Neural cell (in vitro differentiated cells): ENCODE results near the gene ESYT2. TPM values are rescaled to one million over a fixed set of nuclear protein-coding genes. Genes with fewer than 3 reads are reported as not detected.

Experiments
- H2AFZ ChIP-seq: fragments of 200-600, 300-800 bp; sonication (generic), shearing (Covaris generic); 2 replicates; pipeline ENCODE4 v1.6.0; 2014; ENCODE audit warnings: low read depth, mild to moderate bottlenecking, antibody characterized with exemption, low read length, moderate library complexity
- H3F3A ChIP-seq: fragments of 200-600 bp; shearing (Covaris generic); 2 replicates; pipeline ENCODE4 v1.6.1; 2016; ENCODE audit warnings: mild to moderate bottlenecking, moderate library complexity, mixed read lengths, antibody characterized with exemption, low read length; ENCODE audit not compliant: insufficient read depth, poor library complexity, severe bottlenecking
- H3K27ac ChIP-seq: fragments of 200-600, 300-800 bp; sonication (generic), shearing (Covaris generic); 2 replicates; pipeline ENCODE4 v1.5.1; 2014; ENCODE audit warnings: mild to moderate bottlenecking, low read length, moderate library complexity
- H3K27me3 ChIP-seq: fragments of 300-800, 200-600 bp; sonication (generic), shearing (Covaris generic); 2 replicates; pipeline ENCODE4 v1.6.0; 2014; ENCODE audit warnings: mild to moderate bottlenecking, low read depth, low read length, moderate library complexity; ENCODE audit not compliant: insufficient read depth
- H3K36me3 ChIP-seq: fragments of 300-800, 200-600 bp; sonication (generic), shearing (Covaris generic); 2 replicates; pipeline ENCODE4 v1.5.1; 2014; ENCODE audit warnings: mild to moderate bottlenecking, antibody characterized with exemption, low read length, moderate library complexity; ENCODE audit not compliant: insufficient read depth
- H3K4me2 ChIP-seq: fragments of 300-800, 200-600 bp; sonication (generic), shearing (Covaris generic); 2 replicates; pipeline ENCODE4 v1.6.0; 2014; ENCODE audit warnings: mild to moderate bottlenecking, low read length
- H3K4me3 ChIP-seq: fragments of 300-800, 200-600 bp; sonication (generic), shearing (Covaris generic); 2 replicates; pipeline ENCODE4 v1.5.1; 2014; ENCODE audit warnings: mild to moderate bottlenecking, low read length, moderate library complexity
- H3K79me2 ChIP-seq: fragments of 200-600 bp; shearing (Covaris generic); replicated peaks from 2 replicates; pipeline ENCODE4 v1.6.0; 2014; ENCODE audit warnings: mild to moderate bottlenecking, low read length, moderate library complexity; ENCODE audit not compliant: insufficient read depth
- H3K9ac ChIP-seq: fragments of 300-800, 200-600 bp; sonication (generic), shearing (Covaris generic); 2 replicates; pipeline ENCODE4 v1.6.1; 2016; ENCODE audit warnings: mild to moderate bottlenecking, low read length, mixed read lengths
- H3K9me2 ChIP-seq: fragments of 200-600 bp; shearing (Covaris generic); 2 replicates; pipeline ENCODE4 v1.6.1; 2016; ENCODE audit warnings: mild to moderate bottlenecking, low read length, mixed read lengths; ENCODE audit not compliant: insufficient read depth
- H3K9me3 ChIP-seq: fragments of 200-600, 300-800 bp; sonication (generic), shearing (Covaris generic); 2 replicates; pipeline ENCODE4 v1.6.1; 2016; ENCODE audit warnings: mild to moderate bottlenecking, mixed run types, low read length, moderate library complexity, mixed read lengths
- H4K20me1 ChIP-seq: fragments of 200-600 bp; shearing (Covaris generic); 2 replicates; pipeline ENCODE4 v1.6.1; 2016; ENCODE audit warnings: mild to moderate bottlenecking, mixed run types; ENCODE audit not compliant: insufficient read depth
- CTCF ChIP-seq: fragments of 450-650 bp; IDR thresholded peaks from 2 replicates; pipeline ENCODE4 v1.5.1; 2014; ENCODE audit warnings: antibody characterized with exemption, mild to moderate bottlenecking, moderate library complexity; ENCODE audit not compliant: poor library complexity, severe bottlenecking
- EP300 ChIP-seq: fragments of 450-650 bp; conservative IDR thresholded peaks from 2 replicates; pipeline ENCODE4 v1.6.1; 2014; ENCODE audit warnings: antibody characterized with exemption, mild to moderate bottlenecking, moderate library complexity; ENCODE audit not compliant: poor library complexity, severe bottlenecking
- EZH2 ChIP-seq: fragments of 200-600, 300-800 bp; shearing (Covaris generic), sonication (generic); IDR thresholded peaks from 2 replicates; pipeline ENCODE4 v1.6.1; 2014; ENCODE audit warnings: antibody characterized with exemption, low read length, borderline replicate concordance, mild to moderate bottlenecking; ENCODE audit not compliant: insufficient read depth, poor library complexity, severe bottlenecking
- MXI1 ChIP-seq: fragments of 450-650 bp; conservative IDR thresholded peaks from 2 replicates; pipeline ENCODE4 v1.6.1; 2014; ENCODE audit warnings: antibody characterized with exemption, mild to moderate bottlenecking; ENCODE audit not compliant: poor library complexity, severe bottlenecking
- POLR2AphosphoS5 ChIP-seq: IDR thresholded peaks from 2 replicates; pipeline ENCODE4 v1.6.1; 2012
- RAD21 ChIP-seq: fragments of 450-650 bp; conservative IDR thresholded peaks from 2 replicates; pipeline ENCODE4 v1.6.1; 2014; ENCODE audit warnings: antibody characterized with exemption, mild to moderate bottlenecking, moderate library complexity
- SMC3 ChIP-seq: fragments of 450-650 bp; conservative IDR thresholded peaks from 2 replicates; pipeline ENCODE4 v1.6.1; 2014; ENCODE audit warnings: antibody characterized with exemption, mild to moderate bottlenecking, moderate library complexity; ENCODE audit not compliant: poor library complexity
- TAF1 ChIP-seq: IDR thresholded peaks from 2 replicates; pipeline ENCODE4 v1.6.1; 2012; ENCODE audit warnings: low read depth
- polyA plus RNA-seq: library from polyadenylated mRNA; depleted of rRNA; stranded (reverse); fragments of >200 nt; gene quantifications from 2 replicates; pipeline ENCODE4 v1.2.3, GENCODE V29; 2014
- TF ChIP-seq, protein P1 (sequence below): IDR thresholded peaks from 2 replicates; pipeline ENCODE4 v1.6.1; 2012; ENCODE audit warnings: borderline replicate concordance

ESYT2 gene
- polyA plus RNA-seq, 1 donor from 2014 or later, result 23.8 TPM

DNA sequence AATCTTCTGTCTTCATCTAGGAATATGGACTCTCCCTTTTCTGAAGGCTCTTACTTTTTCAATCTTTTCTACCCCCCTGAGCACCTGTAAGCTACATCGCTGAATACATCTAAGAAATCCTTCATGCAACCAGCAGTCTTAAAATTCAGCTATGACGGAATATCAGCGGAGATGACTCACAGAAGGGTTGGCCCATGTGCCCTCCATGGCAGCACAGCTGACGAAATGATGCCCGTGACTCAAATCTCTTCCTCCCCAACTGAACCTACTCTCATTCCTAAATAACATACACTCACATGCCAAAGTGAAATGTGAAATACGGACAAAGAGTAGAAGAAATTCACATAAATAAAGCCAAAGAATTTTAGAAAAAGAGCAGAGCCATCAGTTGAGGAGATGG is 94.4 kb downstream of the ESYT2 start:
- TF ChIP-seq EP300 (no peak), CTCF (no peak), EZH2 (no peak), MXI1 (no peak), POLR2AphosphoS5 (no peak), TAF1 (no peak), SMC3 (no peak), RAD21 (no peak)
- TF ChIP-seq, protein P1, sequence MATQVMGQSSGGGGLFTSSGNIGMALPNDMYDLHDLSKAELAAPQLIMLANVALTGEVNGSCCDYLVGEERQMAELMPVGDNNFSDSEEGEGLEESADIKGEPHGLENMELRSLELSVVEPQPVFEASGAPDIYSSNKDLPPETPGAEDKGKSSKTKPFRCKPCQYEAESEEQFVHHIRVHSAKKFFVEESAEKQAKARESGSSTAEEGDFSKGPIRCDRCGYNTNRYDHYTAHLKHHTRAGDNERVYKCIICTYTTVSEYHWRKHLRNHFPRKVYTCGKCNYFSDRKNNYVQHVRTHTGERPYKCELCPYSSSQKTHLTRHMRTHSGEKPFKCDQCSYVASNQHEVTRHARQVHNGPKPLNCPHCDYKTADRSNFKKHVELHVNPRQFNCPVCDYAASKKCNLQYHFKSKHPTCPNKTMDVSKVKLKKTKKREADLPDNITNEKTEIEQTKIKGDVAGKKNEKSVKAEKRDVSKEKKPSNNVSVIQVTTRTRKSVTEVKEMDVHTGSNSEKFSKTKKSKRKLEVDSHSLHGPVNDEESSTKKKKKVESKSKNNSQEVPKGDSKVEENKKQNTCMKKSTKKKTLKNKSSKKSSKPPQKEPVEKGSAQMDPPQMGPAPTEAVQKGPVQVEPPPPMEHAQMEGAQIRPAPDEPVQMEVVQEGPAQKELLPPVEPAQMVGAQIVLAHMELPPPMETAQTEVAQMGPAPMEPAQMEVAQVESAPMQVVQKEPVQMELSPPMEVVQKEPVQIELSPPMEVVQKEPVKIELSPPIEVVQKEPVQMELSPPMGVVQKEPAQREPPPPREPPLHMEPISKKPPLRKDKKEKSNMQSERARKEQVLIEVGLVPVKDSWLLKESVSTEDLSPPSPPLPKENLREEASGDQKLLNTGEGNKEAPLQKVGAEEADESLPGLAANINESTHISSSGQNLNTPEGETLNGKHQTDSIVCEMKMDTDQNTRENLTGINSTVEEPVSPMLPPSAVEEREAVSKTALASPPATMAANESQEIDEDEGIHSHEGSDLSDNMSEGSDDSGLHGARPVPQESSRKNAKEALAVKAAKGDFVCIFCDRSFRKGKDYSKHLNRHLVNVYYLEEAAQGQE, result no peak
- no peak overlapping the region for H3K4me2 ChIP-seq
- H3K27ac ChIP-seq, result no peak overlapping the region
- no peaks in the 10 kb centered on the region for H3K9me3 ChIP-seq
- no peaks in the 10 kb centered on the region for H3K36me3 ChIP-seq
- H3K4me3 ChIP-seq, result no peak overlapping the region
- no peaks in the 10 kb centered on the region for H3F3A ChIP-seq
- H4K20me1 ChIP-seq, result no peaks in the 10 kb centered on the region
- no peaks in the 10 kb centered on the region for H3K9me2 ChIP-seq
- no peak overlapping the region for H2AFZ ChIP-seq
- H3K79me2 ChIP-seq, result no peaks in the 10 kb centered on the region
- no peaks in the 10 kb centered on the region for H3K27me3 ChIP-seq
- H3K9ac ChIP-seq, result no peak overlapping the region

- H3K9me3 ChIP-seq, result no peaks in the 10 kb centered on the region
- no peaks in the 10 kb centered on the region for H3K9me2 ChIP-seq
- no peak overlapping the region for H3K4me3 ChIP-seq
- H3K4me2 ChIP-seq, result no peak overlapping the region
- H2AFZ ChIP-seq, result no peak overlapping the region
- no peaks in the 10 kb centered on the region for H3K79me2 ChIP-seq
- no peak for TF ChIP-seq MXI1
- no peak for TF ChIP-seq CTCF
- TF ChIP-seq TAF1, result no peak
- TF ChIP-seq RAD21, result no peak
- TF ChIP-seq EP300, result no peak
- no peak for TF ChIP-seq SMC3
- TF ChIP-seq EZH2, result no peak
- TF ChIP-seq, protein P1, result no peak
- TF ChIP-seq POLR2AphosphoS5, result no peak
- H4K20me1 ChIP-seq, result no peaks in the 10 kb centered on the region
- H3K36me3 ChIP-seq, result no peaks in the 10 kb centered on the region
- H3K27ac ChIP-seq, result no peak overlapping the region
- no peak overlapping the region for H3K9ac ChIP-seq
- H3K27me3 ChIP-seq, result no peaks in the 10 kb centered on the region
- no peaks in the 10 kb centered on the region for H3F3A ChIP-seq
Measured at GRCh38 chr7:158733775-158734494, 95.4 kb downstream of the ESYT2 start.
